HG03520 (cell line): ENCODE results near the gene FANK1.
"Not testable (repeated sequence)": the region's sequence is repeated elsewhere in the genome, so short reads cannot be mapped to it uniquely, and the experiment has no call there.

ENCODE experiments used
- ATAC-seq: cut with Tn5 transposase; IDR thresholded peaks from one replicate; pipeline ENCODE4 v1.9.1; 2021; ENCODE audit warnings: mild to moderate bottlenecking, moderate library complexity; ENCODE audit not compliant: unreplicated experiment

FANK1 gene

DNA sequence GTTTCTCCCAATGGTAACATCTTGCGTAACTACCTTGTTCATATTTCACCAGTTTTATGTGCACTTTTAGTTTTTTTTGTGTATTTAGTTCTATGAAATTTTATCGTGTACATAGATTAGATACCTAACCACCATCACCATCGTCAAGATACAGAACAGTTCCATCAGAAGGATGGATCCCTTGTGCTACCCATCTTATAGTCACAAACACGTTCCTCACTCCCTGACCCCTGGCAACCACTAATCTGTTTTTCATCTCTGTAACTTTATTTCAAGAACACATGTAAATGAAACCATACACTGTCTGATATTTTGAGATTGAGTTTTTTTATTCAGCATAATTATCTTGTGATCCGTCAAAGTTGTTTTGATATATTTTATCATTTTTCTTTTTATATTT lies 29.9 kb downstream of the FANK1 start:
- ATAC-seq: no peak

DNA sequence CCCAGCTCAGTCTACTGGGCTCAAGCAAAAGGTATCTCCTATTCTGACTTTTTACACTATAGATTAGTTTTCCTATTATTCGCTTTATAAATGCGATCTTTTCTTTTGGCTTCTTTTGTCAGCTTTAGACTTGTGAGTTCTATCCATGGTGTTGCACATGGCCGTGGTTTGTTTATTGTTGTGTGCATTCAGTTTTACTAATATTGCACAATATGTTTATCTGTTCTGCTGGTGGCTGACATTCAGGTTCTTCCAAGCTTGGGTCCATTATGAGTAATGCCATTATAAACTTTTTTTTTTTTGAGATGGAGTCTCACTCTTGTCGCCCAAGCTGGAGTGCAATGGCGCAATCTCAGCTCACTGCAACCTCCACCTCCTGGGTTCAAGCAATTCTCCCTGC lies 30.9 kb downstream of the FANK1 start:
- not testable (repeated sequence) for ATAC-seq

DNA sequence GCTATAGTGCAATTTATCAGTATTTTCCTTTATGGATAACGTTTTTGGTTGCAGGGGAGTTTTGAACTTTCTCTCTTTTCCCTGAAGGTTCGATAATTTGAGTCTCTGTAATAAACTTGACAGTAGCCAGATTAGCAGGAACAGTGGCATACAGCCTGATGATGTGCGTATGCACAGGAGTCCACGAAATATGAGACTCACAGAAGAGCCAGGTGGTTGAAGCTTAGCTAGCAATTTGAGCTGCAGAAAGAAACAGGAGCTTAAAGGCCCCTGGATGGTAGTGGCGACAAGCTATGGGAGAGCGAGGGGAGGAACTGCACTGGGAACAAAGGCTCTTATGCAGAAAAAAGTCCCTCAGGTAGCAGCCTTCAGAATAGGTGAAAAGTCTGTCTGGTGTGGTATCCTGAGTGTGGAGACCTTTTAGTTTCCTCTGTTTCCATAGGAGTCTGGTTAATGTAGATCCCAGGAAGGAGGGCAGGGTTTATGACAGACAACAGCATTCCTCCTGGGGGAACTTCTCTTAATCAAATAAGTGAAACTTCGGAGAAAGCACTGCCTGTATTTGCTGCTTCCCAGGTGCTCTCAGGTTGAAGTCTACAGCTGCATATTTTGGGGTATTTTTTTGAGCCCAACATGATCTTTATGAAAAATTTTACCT lies 32.7 kb downstream of the FANK1 start:
- no peak for ATAC-seq

DNA sequence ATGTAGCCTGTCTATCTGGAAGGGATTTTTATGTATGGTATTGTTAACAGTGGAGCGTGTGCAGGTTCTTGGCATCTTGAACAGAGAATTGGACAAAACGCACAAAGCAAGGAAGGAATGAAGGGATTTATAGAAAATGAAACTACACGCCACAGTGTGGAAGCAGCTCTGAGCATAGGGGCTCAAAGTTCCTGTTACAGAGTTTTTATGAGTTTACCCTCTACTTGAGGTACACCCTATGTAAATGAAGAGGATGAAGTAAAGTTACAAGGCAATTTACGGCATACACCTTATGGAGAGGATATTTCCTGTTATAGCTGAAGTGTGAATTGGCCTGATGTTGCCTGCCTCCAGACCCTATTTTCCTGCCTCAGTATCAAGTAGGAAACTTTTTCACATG lies 33.3 kb downstream of the FANK1 start:
- ATAC-seq: no peak

DNA sequence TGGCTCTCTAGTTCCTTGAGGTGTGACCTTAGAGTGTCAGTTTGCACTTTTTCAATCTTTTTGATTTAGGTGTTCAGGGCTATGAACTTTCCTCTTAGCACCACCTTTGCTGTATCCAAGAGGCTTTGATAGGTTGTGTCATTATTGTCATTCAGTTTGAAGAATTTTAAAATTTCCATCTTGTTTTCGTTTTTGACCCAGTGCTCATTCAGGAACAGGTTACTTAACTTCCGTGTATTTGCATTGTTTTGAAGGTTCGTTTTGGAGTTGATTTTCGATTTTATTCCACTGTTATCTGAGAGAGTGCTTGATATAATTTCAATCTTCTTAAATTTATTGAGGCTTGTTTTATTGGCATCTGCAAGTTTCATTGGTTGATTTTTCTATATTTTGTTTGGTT lies 37.3 kb downstream of the FANK1 start:
- no peak for ATAC-seq

DNA sequence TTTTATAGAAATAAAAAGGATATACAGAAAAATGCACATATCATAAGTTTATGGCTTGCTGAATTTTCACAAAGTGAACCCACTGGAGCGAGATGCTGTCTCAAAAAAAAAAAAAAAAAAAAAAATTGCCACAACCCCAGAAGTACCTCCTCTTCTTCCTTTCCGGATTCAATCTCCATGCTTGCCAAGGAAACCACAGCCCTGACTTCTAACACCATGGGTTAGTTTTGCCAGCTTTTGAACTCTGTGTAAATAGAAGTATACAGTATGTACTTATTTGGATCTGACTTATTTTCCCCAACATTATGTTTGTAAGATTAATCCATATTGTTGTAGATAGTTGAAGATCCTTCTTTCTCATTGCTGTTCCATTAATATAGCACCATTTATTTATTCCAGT lies 40.0 kb downstream of the FANK1 start:
- ATAC-seq: no peak

DNA sequence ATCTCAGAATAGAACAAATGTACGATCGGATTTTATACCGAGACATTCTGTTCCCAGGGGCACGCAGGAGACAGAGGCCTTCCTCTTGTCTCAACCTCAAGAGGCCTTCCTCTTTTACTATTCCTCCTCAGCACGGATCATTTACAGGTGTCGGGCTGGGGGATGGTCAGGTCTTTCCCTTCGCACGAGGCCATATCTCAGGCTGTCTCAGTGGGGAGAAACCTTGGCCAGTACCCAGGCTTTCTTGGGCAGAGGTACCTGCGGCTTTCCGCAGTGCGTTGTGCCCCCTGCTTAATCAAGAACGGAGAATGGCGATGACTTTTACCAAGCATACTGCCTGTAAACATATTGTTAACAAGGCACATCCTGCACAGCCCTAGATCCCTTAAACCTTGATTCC lies 44.2 kb downstream of the FANK1 start:
- ATAC-seq: no peak

DNA sequence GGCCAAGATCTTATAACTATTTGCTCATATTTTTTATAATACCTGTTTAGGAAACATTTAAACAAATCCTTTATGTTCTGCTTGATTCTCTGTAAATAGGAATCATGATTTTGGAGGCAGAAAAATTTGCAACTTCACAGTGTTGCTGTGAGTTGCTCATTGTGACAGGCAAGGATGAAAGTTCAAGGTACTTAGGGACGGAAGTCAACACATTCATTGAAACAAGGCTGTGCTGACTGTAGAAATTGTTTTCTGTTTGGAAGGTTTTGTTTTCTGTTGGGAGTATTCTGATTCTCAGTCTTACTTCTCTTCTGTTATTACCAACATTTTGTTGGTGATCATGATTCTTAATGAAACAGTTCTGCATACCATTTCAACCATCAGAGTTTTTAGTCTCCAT lies 54.9 kb downstream of the FANK1 start:
- no peak for ATAC-seq

DNA sequence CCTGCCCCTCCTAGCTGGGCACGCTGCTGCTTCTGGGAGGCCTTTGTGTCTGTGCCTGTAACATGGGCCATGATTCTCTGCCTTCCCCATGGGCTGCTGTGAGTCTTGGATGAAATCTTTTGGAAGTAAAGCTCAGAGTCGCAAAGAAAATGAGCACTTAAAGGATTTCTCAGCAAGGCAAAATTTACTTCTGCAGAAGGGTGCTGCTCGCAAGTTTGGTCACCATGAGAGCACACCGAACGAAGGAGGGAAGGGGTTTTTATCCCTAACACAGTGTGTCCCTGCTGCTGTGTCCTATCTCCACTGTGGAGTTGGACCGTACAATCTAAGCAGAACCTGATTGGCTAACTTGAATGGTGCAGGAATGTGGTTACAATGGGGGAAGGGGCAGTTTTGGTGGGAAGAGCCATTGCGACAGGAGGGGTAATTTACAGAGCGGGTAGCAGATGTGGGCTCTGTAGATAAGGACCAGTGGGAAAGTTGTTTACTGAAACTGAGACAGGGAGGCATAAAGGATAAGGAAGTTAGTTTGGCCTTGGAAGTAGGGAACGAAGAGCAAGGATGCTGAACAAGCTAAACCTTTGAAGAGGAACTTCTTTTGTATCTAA lies 57.5 kb downstream of the FANK1 start:
- ATAC-seq: no peak

DNA sequence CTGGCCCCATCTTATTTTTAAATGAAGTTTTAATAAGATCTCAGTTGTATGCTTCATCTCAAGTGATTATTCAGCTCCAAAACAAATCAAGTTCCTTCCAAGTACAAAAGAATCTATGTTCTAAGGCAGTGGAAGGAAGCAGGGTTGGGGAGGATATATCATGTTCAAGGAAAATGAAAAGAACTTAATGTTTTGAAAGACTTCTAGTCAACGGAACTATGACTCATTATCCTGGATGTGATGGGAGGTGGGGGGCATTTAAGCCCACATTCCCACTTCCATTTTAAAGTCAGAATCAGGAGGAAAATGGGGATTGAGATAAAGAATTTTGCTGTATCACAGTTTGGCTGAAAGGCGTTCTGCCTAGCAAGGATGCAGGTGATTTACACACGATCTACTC lies 59.4 kb downstream of the FANK1 start:
- ATAC-seq: no peak

DNA sequence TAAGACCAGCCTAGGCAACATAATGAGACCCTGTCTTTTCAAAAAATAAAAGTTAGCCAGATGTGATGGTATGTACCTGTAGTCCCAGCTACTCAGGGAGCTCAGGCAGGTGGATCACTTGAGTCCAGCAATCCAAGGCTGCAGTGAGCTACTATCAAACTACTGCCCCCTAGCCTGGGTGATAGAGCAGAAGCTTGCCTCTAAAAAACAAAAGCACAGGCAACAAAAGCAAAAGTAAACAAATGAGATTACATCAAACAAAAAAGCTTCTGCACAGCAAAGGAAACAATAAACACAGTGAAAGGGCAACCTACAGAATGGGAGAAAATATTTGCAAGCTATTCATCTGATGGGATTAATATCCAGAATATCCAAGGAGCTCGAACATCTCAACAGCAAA lies 65.4 kb downstream of the FANK1 start:
- no peak for ATAC-seq

DNA sequence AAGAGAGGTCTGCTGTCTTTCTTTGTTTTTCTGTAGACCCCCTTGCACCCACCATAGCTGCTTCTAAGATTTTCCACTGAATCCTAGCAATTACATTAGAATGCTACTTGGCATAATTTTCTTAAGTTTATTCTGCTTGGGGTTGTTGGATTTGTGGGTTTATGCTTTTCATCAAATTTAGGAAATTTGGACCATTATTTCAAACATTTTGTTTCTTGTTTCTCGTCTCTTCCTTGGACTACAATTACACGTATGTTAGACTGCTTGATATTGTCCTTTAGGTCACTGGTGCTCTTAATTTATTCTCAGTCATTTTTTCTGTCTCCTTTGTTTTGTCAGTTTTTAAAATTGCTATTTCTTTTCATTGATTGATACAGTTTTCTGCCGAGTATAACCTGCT lies 65.8 kb downstream of the FANK1 start:
- ATAC-seq: no peak

DNA sequence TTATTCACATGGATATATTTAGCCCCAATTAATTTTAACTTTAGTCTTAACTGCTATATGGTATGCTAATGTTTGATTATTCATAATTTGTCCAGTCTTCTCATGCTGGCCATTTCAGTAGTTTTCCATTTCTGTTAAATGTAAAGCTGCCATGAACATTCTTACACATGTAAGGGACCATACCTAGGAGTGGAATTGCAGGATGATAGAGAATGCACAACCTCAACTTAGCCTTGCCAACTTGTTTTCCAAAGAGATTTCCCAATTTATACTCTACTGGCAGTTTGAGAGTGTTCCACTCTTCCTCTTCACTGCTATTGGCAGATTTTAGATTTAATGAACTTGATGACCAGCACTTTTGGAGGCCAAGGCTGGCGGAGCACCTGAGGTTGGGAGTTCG lies 68.2 kb downstream of the FANK1 start:
- no peak for ATAC-seq

DNA sequence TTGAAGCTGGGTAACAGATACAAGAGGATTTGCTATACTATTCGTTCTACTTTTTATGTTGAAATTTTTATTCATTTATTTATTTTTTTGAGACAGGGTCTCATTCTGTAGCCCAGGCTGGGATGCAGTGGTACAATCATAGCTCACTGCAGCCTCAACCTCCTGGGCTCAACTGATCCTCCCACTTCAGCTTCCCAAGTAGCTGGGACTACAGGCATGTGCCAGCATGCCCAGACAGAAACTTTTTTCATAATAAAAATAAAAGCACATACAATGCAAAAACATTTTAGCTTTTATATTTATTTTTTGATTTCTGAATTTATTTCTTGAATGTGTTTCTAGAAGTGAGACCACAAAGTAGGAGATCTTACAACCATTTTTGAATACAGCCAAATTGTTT lies 71.2 kb downstream of the FANK1 start:
- ATAC-seq: no peak

DNA sequence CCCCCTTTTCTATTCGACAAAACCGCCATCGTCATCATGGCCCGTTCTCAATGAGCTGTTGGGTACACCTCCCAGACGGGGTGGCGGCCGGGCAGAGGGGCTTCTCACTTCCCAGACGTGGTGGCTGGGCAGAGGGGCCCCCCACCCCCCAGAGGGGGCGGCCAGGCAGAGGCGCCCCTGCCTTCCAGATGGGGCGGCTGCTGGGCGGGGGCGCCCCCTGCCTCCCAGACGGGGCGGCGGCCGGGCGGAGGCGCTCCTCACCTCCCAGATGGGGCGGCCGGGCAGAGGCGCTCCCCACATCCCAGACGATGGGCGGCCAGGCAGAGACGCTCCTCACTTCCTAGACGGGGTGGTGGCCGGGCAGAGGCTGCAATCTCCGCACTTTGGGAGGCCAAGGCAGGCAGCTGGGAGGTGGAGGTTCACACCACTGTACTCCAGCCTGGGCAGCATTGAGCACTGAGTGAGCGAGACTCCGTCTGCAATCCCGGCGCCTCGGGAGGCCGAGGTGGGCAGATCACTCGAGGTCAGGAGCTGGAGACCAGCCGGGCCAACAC lies 73.8 kb downstream of the FANK1 start:
- ATAC-seq: not testable (repeated sequence)

DNA sequence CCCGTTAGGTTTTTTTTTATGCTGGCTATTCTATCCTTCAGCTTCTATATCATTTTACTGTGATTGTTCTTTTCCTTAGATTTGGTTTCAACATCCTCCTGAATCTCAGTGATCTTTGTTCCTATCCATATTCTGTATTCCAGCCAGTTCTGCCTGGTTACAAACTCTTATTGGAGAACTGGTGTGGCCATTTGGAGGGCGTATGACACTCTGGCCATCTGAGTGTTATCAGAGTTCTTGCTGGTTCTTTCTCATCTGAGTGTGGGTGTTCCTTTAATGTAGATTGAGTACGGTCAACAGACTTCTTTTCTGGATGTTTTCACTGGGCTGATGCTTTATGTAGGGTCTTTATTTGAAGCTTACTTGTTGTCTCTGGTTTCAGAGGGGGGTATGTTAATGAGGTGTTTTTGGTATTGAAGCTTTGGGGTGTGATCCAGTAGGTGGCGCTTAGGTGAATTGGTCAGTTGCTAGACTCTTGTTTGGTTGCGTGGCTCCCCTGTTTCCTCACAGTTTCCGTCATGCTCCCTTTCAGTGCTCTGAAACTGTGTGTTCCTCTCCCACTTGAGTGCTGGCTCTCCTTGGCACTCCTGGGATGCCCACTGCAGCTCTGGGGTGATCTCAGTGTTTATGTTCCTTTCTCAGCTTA lies 80.7 kb downstream of the FANK1 start:
- ATAC-seq: no peak

DNA sequence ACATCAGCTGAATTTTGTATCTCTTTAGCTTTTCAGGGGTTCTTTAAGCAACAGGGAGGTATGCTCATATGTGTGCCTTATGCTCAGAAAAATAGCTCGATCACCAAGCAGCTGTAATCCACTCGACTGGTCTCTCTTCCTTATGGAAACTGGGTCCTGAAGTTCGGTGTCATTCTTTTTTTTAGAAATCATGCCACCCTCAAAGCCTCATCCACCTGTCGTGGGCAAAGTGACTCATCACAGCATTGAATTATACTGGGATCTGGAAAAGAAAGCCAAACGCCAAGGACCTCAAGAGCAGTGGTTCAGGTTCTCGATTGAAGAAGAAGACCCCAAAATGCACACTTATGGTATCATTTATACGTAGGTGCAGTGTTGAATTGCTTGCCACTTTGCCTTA lies 83.6 kb downstream of the FANK1 start:
- ATAC-seq: no peak

DNA sequence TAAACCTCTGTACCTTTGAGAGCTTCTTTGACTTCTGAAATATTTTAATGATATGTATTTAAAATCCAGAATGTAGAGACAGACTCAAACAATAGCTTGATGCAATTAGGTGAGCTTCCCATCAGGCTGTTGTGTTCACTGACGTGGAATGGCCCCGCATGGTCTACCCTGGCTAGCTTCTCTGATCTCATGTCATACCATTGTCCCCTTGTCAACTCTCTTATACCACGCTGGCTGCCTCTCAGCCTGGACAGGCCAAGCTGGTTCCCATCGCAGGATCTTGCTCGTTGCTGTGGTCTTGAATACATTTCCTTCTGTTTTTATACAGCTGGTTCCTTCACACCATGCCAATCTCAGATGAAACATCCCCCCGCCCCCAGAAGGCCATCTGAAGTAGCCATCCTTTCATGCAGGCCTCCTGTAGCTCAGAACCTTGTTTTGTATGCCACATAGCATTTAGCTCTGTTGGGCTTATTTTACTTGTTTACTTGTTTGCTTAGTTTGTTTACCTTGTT lies 84.2 kb downstream of the FANK1 start:
- ATAC-seq: no peak

DNA sequence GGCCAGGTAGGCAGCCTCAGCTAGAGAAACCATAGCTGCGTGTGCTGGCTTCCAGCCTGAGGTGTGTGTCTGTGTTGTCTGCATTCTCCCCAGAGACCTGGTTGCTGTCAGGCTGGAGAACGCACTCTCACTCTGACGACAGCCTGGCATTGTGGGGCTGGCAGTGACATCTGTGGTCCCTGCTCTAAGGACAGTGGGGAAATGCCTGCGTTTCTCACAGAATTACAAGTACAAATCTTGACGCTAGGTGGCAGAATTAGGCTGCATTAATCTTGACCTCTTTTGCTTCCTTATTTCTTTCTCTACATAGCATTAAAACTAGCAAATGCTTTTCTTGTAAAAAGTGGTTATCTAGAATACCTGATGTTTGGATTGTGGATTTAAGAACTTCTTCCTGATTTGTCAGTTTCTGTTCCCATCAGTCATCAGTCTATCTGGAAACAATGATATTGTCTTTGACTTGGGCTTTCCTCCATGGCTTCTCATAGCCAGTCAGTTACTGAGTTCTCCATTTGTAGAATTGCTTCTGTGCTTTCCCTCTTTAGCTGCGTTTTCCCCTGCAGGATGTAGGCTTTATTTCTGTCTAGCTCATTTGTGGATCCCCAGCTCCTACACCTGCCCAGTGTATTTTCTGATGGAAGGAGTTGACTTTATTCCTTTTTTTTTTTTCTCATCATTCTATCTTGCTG lies 86.0 kb downstream of the FANK1 start:
- ATAC-seq: peak; percentile 75

DNA sequence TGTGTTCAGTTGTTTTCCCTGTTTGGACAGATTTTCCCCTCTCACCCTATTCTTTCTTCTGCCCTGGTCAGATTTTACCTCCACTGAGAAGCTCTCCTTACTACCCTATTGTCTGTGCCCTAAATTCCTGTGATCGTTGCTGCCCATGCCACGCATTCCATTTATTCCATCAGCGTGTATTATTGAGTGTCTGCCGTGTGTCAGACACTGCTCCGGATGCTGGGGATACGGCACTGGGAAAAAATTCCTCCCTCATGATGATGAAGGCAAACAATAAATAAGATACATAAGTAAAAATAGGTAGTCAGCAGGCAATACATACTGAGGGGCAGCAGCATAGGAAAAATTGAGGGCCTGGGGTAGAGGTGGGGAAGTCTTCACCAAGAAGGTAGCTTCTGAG lies 86.8 kb downstream of the FANK1 start:
- no peak for ATAC-seq

DNA sequence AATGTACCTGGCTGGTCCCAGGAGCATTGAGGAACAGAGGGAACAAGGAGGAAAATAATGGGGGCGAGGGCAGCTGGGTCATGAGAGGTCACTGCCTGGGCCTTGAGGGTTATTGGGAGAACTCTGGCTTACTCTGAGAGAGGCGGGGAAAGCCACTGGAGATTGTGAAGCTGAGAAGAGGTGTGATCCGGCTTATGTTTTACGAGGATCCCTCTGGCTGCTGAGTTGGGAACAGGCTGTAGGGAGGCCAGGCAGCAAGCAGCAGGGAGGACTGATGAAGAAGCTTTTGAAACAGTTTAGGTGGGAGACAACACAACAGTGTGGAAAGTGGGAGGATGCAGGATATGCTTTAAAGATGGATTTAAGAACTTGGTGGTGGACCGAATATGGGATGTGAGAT lies 87.3 kb downstream of the FANK1 start:
- ATAC-seq: no peak

DNA sequence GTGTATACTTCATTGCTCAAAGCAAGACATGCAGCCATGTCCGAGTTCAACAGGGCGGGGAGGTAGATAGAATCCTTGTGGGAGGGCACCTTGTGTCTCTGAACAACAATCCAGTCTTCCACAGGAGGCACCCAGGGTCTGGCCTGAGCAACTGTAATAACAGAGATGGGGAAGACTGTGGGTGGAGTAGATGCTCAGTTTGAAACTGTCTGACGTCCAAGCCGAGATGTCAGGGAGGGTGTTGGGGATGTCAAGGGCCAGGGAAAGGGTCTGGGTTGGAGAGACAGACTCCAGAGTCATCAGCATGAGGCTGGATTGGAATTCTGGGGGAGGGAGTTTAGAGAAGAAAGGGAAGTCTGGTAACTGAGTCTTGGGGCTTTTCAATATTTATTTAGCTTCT lies 88.0 kb downstream of the FANK1 start:
- ATAC-seq: no peak
